Fibroblast of skin of scalp (primary cell): Measurements from ENCODE around the gene APOD.

Experiments used
- DNase-seq: peaks from one replicate; pipeline ENCODE4 v3.0.0-alpha.2; 2013

The APOD gene

DNA sequence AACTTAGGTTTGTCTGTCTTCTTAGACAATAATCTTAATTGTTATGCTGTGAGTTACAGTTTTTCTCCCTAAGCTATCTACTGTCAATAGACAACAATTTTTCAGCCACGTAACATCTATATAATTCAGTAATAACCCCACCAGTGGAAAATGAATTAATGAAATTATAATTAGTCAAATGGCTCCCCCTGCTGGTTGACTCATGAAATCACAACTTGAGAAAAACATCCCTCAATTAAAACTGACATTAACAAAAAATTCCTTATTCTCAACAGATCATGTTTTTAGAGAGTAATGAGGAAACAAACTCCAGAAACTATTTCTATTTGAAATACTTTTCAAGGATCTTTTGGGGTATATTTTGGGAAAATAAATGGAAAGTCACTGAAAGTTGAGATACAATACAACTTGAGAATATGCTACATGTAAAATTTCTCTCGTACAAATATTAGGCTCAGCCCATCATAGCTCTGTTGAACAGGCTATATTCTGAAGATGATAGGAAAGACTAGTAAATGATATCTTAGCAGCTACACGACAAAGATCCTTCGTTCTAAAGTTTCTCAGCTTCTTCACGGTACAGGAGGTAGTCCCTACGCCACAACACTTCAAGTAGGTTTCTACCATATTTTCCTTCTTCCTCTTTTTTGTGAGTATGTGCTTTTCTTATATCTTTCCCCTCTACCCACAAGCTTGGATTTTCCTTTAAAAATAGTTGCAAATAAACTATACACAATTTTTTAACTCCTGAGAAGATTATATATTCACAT lies 61.3 kb downstream of the APOD start:
- peak; percentile 36 for DNase-seq
